ENCODE results near the gene MYO16.
A peak's percentile ranks its signal among the peaks of the same experiment; 100 is the strongest.
"Not testable (repeated sequence)": the region's sequence is repeated elsewhere in the genome, so short reads cannot be mapped to it uniquely, and the experiment has no call there.

MYO16 gene

GRCh38 chr13:108903613-108904012 is 274.2 kb downstream of the MYO16 start:
- no peak for DNase-seq

- DNase-seq, result no peak
Measured at GRCh38 chr13:108911807-108912206, 282.4 kb downstream of the MYO16 start.

GRCh38 chr13:108913731-108914130 is 284.3 kb downstream of the MYO16 start:
- DNase-seq, result not testable (repeated sequence)

GRCh38 chr13:108915095-108915633 is 285.8 kb downstream of the MYO16 start:
- DNase-seq, result no peak

GRCh38 chr13:108915634-108916512 is 286.5 kb downstream of the MYO16 start:
- DNase-seq, result peak; percentile 71

GRCh38 chr13:108917581-108917980 is 288.2 kb downstream of the MYO16 start:
- DNase-seq, result no peak

GRCh38 chr13:108919036-108919907 is 289.9 kb downstream of the MYO16 start:
- no peak for DNase-seq

GRCh38 chr13:108920137-108920536 is 290.7 kb downstream of the MYO16 start:
- no peak for DNase-seq

GRCh38 chr13:108921238-108921637 is 291.8 kb downstream of the MYO16 start:
- DNase-seq, result no peak

GRCh38 chr13:108922108-108922507 is 292.7 kb downstream of the MYO16 start:
- no peak for DNase-seq

- DNase-seq, result no peak
Measured at GRCh38 chr13:108923386-108924047, 294.1 kb downstream of the MYO16 start.

GRCh38 chr13:108924134-108924533 is 294.7 kb downstream of the MYO16 start:
- no peak for DNase-seq

GRCh38 chr13:108924541-108924940 is 295.1 kb downstream of the MYO16 start:
- no peak for DNase-seq

- no peak for DNase-seq
Measured at GRCh38 chr13:108925070-108925469, 295.7 kb downstream of the MYO16 start.

GRCh38 chr13:108926862-108927261 is 297.5 kb downstream of the MYO16 start:
- DNase-seq, result no peak

- no peak for DNase-seq
Measured at GRCh38 chr13:108927615-108928014, 298.2 kb downstream of the MYO16 start.

- DNase-seq, result no peak
Measured at GRCh38 chr13:108929532-108930206, 300.3 kb downstream of the MYO16 start.

GRCh38 chr13:108932196-108932595 is 302.8 kb downstream of the MYO16 start:
- no peak for DNase-seq

GRCh38 chr13:108933061-108933460 is 303.6 kb downstream of the MYO16 start:
- no peak for DNase-seq

GRCh38 chr13:108938155-108938554 is 308.7 kb downstream of the MYO16 start:
- no peak for DNase-seq

GRCh38 chr13:108940121-108940520 is 310.7 kb downstream of the MYO16 start:
- no peak for DNase-seq

GRCh38 chr13:108943842-108944241 is 314.4 kb downstream of the MYO16 start:
- no peak for DNase-seq
